ENCODE results near the gene GPR152.

GPR152 gene

GRCh38 chr11:67470337-67471002 lies 17.9 kb upstream of the GPR152 start:
- TF ChIP-seq CTCF (IDR thresholded peaks at IDR 0.05; ENCODE audit: low read length, missing control alignments), result no peak
- DNase-seq (ENCODE audit: low read depth), result no peak
- H3K4me3 ChIP-seq (replicated peaks; ENCODE audit: low read depth, low read length), result no peak overlapping the region

GRCh38 chr11:67469508-67469811 lies 16.9 kb upstream of the GPR152 start:
- peak overlapping the region; percentile 67 for H3K4me3 ChIP-seq (replicated peaks; ENCODE audit: low read depth, low read length)
- no peak for DNase-seq (ENCODE audit: low read depth)
- TF ChIP-seq CTCF (IDR thresholded peaks at IDR 0.05; ENCODE audit: low read length, missing control alignments), result no peak

GRCh38 chr11:67468759-67469507 lies 16.4 kb upstream of the GPR152 start, which contains the start of gene TMEM134:
TMEM134 (minus strand) TSS chr11:67469251; CDS start chr11:67469192, 59 bp downstream.
- peak; percentile 93 for DNase-seq (ENCODE audit: low read depth)
- peak; percentile 24 for TF ChIP-seq CTCF (IDR thresholded peaks at IDR 0.05; ENCODE audit: low read length, missing control alignments)
- H3K4me3 ChIP-seq (replicated peaks; ENCODE audit: low read depth, low read length), result peak within 1 kb of the TSS; percentile 74

- DNase-seq (ENCODE audit: low read depth), result no peak
- peak overlapping the region; percentile 74 for H3K4me3 ChIP-seq (replicated peaks; ENCODE audit: low read depth, low read length)
- TF ChIP-seq CTCF (IDR thresholded peaks at IDR 0.05; ENCODE audit: low read length, missing control alignments), result no peak
These were observed 15.9 kb upstream of the GPR152 start for GRCh38 chr11:67468456-67468758.

- TF ChIP-seq CTCF (IDR thresholded peaks at IDR 0.05; ENCODE audit: low read length, missing control alignments), result no peak
- H3K4me3 ChIP-seq (replicated peaks; ENCODE audit: low read depth, low read length), result peak overlapping the region; percentile 74
- no peak for DNase-seq (ENCODE audit: low read depth)
These were observed 15.5 kb upstream of the GPR152 start for GRCh38 chr11:67468056-67468455.

GRCh38 chr11:67466962-67467771 lies 14.6 kb upstream of the GPR152 start:
- DNase-seq (ENCODE audit: low read depth), result no peak
- H3K4me3 ChIP-seq (replicated peaks; ENCODE audit: low read depth, low read length), result no peak overlapping the region
- TF ChIP-seq CTCF (IDR thresholded peaks at IDR 0.05; ENCODE audit: low read length, missing control alignments), result no peak

Measured in fibroblast of pulmonary artery (primary cell).